Measurements from ENCODE around the gene IGF1R. TPM values are rescaled to one million over a fixed set of nuclear protein-coding genes. Genes with fewer than 3 reads are reported as not detected.
A peak's percentile ranks its signal among the peaks of the same experiment; 100 is the strongest.

Gene IGF1R
- total RNA-seq, 1 donor from 2014 or later, result 131 TPM

GRCh38 chr15:98876451-98877369, 228.4 kb downstream of the IGF1R start:
- H3K4me3 Mint-ChIP-seq (ENCODE audit: unreplicated experiment), result no peak overlapping the region
- peaks cover 1% of the 10 kb centered on the region for H3K27me3 Mint-ChIP-seq (ENCODE audit: unreplicated experiment)
- H3K4me1 Mint-ChIP-seq (ENCODE audit: unreplicated experiment), result peaks cover 14% of the 10 kb centered on the region
- no peaks in the 10 kb centered on the region for H3K36me3 Mint-ChIP-seq (ENCODE audit: low read depth, unreplicated experiment)
- TF ChIP-seq CTCF (IDR thresholded peaks at IDR 0.05; ENCODE audit: unreplicated experiment), result no peak
- no peak for DNase-seq (ENCODE audit: low spot score)
- no peaks in the 10 kb centered on the region for H3K9me3 Mint-ChIP-seq (ENCODE audit: unreplicated experiment)
- H3K27ac Mint-ChIP-seq (ENCODE audit: unreplicated experiment), result no peak overlapping the region

- H3K27ac Mint-ChIP-seq (ENCODE audit: unreplicated experiment), result no peak overlapping the region
- H3K9me3 Mint-ChIP-seq (ENCODE audit: unreplicated experiment), result no peaks in the 10 kb centered on the region
- no peaks in the 10 kb centered on the region for H3K36me3 Mint-ChIP-seq (ENCODE audit: low read depth, unreplicated experiment)
- peaks cover 25% of the 10 kb centered on the region for H3K4me1 Mint-ChIP-seq (ENCODE audit: unreplicated experiment)
- no peak for DNase-seq (ENCODE audit: low spot score)
- peaks cover 3% of the 10 kb centered on the region for H3K27me3 Mint-ChIP-seq (ENCODE audit: unreplicated experiment)
- no peak for TF ChIP-seq CTCF (IDR thresholded peaks at IDR 0.05; ENCODE audit: unreplicated experiment)
- no peak overlapping the region for H3K4me3 Mint-ChIP-seq (ENCODE audit: unreplicated experiment)
Observed at GRCh38 chr15:98878172-98878571, 229.8 kb downstream of the IGF1R start.

GRCh38 chr15:98878862-98879261, 230.5 kb downstream of the IGF1R start:
- peaks cover 2% of the 10 kb centered on the region for H3K27me3 Mint-ChIP-seq (ENCODE audit: unreplicated experiment)
- no peaks in the 10 kb centered on the region for H3K9me3 Mint-ChIP-seq (ENCODE audit: unreplicated experiment)
- H3K4me3 Mint-ChIP-seq (ENCODE audit: unreplicated experiment), result no peak overlapping the region

GRCh38 chr15:98881526-98882520, 233.5 kb downstream of the IGF1R start:
- peaks cover 5% of the 10 kb centered on the region for H3K27me3 Mint-ChIP-seq (ENCODE audit: unreplicated experiment)
- no peaks in the 10 kb centered on the region for H3K36me3 Mint-ChIP-seq (ENCODE audit: low read depth, unreplicated experiment)
- no peak overlapping the region for H3K4me3 Mint-ChIP-seq (ENCODE audit: unreplicated experiment)
- peaks cover 24% of the 10 kb centered on the region for H3K4me1 Mint-ChIP-seq (ENCODE audit: unreplicated experiment)
- H3K9me3 Mint-ChIP-seq (ENCODE audit: unreplicated experiment), result no peaks in the 10 kb centered on the region
- peak overlapping the region; percentile 67 for H3K27ac Mint-ChIP-seq (ENCODE audit: unreplicated experiment)
- peak; percentile 8 for DNase-seq (ENCODE audit: low spot score)
- TF ChIP-seq CTCF (IDR thresholded peaks at IDR 0.05; ENCODE audit: unreplicated experiment), result peak; percentile 82

More at GRCh38 chr15:98878862-98879261, 230.5 kb downstream of the IGF1R start:
- Mint-ChIP-seq H3K4me1 (ENCODE audit: unreplicated experiment) (peaks cover 21% of the 10 kb centered on the region), H3K36me3 (ENCODE audit: low read depth, unreplicated experiment) (no peaks in the 10 kb centered on the region), H3K27ac (ENCODE audit: unreplicated experiment) (no peak overlapping the region)
- no peak for DNase-seq (ENCODE audit: low spot score)
- no peak for TF ChIP-seq CTCF (IDR thresholded peaks at IDR 0.05; ENCODE audit: unreplicated experiment)

Measured in endothelial cell (in vitro differentiated cells).